GM19468 (cell line): ENCODE results near the gene ARHGAP4.
A peak's percentile ranks its signal among the peaks of the same experiment; 100 is the strongest.

Source experiments
- ATAC-seq: cut with Tn5 transposase; IDR thresholded peaks from one replicate; pipeline ENCODE4 v1.9.1; 2021; ENCODE audit warnings: mild to moderate bottlenecking, moderate library complexity, moderate number of reproducible peaks; ENCODE audit not compliant: unreplicated experiment; ENCODE audit errors: extremely low read depth

Gene ARHGAP4

GRCh38 chrX:153909024-153909979 lies 16.8 kb downstream of the ARHGAP4 start:
- no peak for ATAC-seq

DNA sequence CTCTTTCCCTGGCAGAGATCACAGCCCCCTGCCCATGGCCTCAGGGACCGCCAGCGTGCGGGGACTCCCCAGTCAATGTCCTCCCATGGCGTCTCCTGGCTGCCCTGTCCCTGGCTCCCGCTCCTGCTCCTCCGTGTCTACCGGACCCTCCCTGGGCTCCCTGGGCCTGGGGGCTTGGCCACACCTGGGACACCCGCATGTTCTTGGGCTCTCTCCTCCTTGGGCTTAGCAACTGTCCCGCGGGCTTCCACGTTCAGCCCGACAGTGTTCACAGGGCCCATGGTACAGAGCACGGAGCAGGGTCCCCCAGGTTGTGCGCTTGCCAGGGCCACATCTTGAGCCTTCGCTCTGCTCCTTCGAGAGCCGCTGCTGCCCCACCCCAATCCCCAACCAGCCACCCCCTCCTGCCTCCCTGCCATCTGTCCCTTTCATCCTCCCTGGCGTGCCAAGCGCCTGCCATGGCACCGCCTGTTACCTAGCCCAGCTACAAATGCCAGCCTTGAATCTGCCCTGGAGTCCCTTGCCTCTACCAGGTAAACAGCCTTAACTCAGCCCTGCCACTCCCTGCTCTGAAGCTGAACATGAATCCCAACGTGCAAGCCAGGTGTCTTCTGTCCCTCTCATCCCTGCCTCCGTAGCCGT lies 17.7 kb downstream of the ARHGAP4 start:
- ATAC-seq = no peak

GRCh38 chrX:153907456-153907855 lies 18.6 kb downstream of the ARHGAP4 start:
- ATAC-seq = no peak

DNA sequence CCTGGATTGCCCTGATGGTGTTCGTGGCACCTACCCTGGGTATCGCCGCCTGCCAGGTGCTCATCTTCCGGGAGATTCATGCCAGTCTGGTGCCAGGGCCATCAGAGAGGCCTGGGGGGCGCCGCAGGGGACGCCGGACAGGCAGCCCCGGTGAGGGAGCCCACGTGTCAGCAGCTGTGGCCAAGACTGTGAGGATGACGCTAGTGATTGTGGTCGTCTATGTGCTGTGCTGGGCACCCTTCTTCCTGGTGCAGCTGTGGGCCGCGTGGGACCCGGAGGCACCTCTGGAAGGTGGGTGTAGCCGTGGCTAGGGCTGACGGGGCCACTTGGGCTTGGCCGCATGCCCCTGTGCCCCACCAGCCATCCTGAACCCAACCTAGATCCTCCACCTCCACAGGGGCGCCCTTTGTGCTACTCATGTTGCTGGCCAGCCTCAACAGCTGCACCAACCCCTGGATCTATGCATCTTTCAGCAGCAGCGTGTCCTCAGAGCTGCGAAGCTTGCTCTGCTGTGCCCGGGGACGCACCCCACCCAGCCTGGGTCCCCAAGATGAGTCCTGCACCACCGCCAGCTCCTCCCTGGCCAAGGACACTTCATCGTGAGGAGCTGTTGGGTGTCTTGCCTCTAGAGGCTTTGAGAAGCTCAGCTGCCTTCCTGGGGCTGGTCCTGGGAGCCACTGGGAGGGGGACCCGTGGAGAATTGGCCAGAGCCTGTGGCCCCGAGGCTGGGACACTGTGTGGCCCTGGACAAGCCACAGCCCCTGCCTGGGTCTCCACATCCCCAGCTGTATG lies 19.7 kb downstream of the ARHGAP4 start:
- no peak for ATAC-seq

- ATAC-seq = no peak
These were observed 20.5 kb downstream of the ARHGAP4 start for GRCh38 chrX:153905481-153906095.

- ATAC-seq = no peak
These were observed 21.8 kb downstream of the ARHGAP4 start, which contains the start of gene AVPR2 for GRCh38 chrX:153903991-153904957. AVPR2 (plus strand) TSS chrX:153904673; CDS start chrX:153905146, 473 bp downstream.

- ATAC-seq = no peak
These were observed 22.7 kb downstream of the ARHGAP4 start for GRCh38 chrX:153903238-153903980.

- no peak for ATAC-seq
These were observed 23.7 kb downstream of the ARHGAP4 start for GRCh38 chrX:153902385-153902784.

GRCh38 chrX:153901753-153902140 lies 24.3 kb downstream of the ARHGAP4 start:
- ATAC-seq = no peak

- peak; percentile 53 for ATAC-seq
These were observed 25.0 kb downstream of the ARHGAP4 start for GRCh38 chrX:153900831-153901752.

DNA sequence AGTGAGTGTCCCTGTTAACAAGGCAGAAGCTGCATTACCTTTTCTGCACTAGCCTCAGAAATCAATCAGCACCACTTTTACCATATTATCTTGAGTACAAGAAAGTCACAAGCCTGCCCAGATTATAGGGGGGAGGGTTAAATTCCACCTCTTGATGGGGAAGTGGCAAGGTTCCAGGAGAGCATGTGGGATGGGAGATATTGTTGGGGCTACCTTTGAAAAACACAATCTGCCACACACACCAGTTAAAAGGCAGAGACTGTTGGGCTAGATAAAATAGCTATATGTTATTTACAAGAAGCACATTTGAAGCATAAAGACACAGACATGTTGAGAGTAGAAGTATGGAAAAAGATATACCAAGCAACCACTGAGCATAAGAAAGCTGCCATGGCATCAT lies 28.2 kb downstream of the ARHGAP4 start:
- ATAC-seq = no peak

DNA sequence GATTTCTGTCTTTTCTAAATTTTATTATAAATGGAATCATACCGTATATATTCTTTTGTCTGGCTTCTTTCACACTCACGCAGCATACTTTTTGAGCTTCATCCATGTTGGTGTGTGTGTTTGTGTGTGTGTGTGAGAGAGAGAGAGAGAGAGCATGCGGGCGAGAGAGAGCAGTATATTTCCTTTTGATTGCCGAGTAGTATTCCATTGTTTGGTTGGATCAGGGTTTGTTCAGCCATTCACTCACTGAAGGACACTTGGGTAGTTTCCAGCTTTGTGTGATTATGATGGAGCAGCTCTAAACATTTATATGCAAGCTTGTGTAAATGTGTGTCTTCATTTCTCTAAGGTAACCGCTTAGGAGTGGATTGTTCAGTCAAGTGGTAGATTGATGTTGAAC lies 36.9 kb downstream of the ARHGAP4 start:
- ATAC-seq = no peak

DNA sequence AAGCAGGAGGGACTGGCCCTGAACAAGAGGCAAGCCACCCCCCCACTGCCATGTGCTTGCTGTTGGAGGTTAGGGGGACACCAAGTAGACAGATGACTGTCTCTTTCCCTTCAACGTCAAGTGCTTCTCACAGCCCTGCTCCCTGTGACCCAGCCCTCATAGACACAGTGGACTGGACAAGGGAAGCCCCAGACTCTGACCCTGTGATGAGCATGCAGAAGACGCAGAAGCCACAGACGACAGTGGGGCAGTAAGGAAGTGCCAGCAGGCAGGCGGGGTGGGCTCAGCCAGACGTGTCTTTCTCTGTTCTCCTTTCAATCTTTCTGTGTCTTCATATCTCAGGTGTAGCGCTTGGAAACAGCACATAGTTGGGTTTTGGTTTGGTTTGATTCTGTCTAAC lies 37.7 kb downstream of the ARHGAP4 start:
- no peak for ATAC-seq

DNA sequence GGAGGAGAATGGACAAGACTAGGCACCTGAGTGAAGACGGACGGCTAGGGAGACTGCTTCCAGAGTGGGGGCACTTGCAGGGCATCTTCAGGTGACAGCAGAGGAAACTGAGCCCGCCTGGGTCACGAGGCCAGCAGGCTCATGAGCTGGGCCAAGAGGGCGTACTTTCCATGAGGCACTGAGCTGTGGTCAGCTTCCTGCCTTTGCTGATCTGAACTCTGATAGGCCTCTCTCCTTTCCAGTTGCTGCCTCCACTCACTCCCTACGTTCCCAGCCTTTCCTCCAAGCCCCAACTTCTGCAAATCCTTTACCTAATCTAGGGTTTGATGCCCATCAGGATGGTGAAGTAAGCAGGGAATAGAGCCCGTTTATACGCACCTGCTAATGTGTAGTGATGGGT lies 38.7 kb downstream of the ARHGAP4 start:
- no peak for ATAC-seq

GRCh38 chrX:153886915-153887314 lies 39.1 kb downstream of the ARHGAP4 start:
- no peak for ATAC-seq

- no peak for ATAC-seq
These were observed 39.8 kb downstream of the ARHGAP4 start, which contains the start of gene L1CAM for GRCh38 chrX:153885968-153886903. L1CAM (minus strand) TSS chrX:153886173; CDS start chrX:153875836, 10,337 bp downstream.
